GM19438 (cell line): ENCODE measurements around the gene BBS4.

Experiments
- ATAC-seq: cut with Tn5 transposase; IDR thresholded peaks from one replicate; pipeline ENCODE4 v1.9.1; 2021; ENCODE audit warnings: low read depth; ENCODE audit not compliant: unreplicated experiment

BBS4 gene

DNA sequence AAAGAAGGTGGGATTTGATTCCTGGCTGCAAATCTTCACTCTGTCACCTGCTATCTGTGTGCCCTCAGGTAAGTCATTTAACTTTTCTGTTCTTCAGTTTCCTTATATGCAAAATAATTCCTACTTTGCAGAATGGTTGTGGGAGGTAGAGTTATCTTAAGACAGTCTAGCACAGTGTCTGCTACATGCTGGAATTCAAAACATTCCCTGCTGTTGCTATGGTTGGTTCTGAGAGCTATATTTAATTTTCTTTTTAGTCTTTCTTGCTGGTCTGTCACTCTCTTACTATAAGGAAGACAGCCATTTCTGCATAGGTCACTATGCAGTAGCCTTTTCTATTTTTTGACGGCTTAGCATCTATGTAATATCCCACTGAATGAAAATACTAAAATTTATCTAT lies 101.5 kb downstream of the BBS4 start:
- no peak for ATAC-seq
